ENCODE data around the gene SEC16B.

DNA sequence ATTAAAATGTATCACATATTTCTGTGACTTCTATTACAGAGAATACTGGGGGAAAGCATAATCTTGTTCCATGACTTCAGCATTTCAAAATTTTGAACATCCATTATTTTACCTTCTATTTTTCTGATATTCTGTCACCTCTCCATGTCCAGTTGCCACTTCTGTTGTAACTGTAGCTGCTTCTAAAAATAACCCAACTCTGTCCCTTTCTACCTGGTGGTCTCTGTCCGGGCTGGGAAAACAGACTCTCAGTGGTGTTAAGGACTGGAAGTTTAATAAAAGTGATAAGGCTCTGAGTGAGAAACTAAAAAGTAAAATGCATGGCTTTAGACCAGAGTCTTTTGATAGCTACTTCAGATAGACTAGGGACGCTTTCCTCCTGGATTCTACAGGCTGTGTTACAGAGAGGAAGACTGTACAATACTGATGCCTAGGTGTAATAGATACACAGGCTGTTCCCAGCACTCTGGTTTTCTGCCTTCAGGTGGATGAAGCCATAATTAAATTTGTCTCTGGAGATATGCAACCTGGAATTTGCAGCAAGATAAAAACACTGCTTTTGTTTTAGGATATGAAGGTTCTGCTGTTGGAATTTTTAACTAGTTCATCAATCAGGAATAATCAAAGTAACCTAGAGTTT lies 42.1 kb upstream of the SEC16B start:
- TF ChIP-seq, protein P1, sequence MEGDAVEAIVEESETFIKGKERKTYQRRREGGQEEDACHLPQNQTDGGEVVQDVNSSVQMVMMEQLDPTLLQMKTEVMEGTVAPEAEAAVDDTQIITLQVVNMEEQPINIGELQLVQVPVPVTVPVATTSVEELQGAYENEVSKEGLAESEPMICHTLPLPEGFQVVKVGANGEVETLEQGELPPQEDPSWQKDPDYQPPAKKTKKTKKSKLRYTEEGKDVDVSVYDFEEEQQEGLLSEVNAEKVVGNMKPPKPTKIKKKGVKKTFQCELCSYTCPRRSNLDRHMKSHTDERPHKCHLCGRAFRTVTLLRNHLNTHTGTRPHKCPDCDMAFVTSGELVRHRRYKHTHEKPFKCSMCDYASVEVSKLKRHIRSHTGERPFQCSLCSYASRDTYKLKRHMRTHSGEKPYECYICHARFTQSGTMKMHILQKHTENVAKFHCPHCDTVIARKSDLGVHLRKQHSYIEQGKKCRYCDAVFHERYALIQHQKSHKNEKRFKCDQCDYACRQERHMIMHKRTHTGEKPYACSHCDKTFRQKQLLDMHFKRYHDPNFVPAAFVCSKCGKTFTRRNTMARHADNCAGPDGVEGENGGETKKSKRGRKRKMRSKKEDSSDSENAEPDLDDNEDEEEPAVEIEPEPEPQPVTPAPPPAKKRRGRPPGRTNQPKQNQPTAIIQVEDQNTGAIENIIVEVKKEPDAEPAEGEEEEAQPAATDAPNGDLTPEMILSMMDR (IDR thresholded peaks at IDR 0.05; ENCODE audit: low read length): no peak
- TF ChIP-seq EZH2 (IDR thresholded peaks at IDR 0.05; ENCODE audit: borderline replicate concordance, low read length): no peak

All from OCI-LY1 (cell line).